H9 (cell line): ENCODE data around the gene CLIC3. TPM values are rescaled to one million over a fixed set of nuclear protein-coding genes. Genes with fewer than 3 reads are reported as not detected.

Experiments
- DNase-seq: peaks from one replicate; pipeline ENCODE4 v3.0.0-alpha.2; 2017
- H2AFZ ChIP-seq: one replicate; pipeline ENCODE4 v1.6.1; 2013; ENCODE audit warnings: mild to moderate bottlenecking, low read length, control low read depth, moderate library complexity
- H2AK5ac ChIP-seq: 2 replicates; pipeline ENCODE4 v1.6.1; 2013; ENCODE audit warnings: low read length, control low read depth, mixed read lengths; ENCODE audit not compliant: insufficient read length
- H2BK120ac ChIP-seq: one replicate; pipeline ENCODE4 v1.6.1; 2013; ENCODE audit warnings: low read depth, mild to moderate bottlenecking, low read length, control low read depth, inconsistent platforms; ENCODE audit not compliant: poor library complexity, severe bottlenecking
- H2BK12ac ChIP-seq: 2 replicates; pipeline ENCODE4 v1.6.1; 2013; ENCODE audit warnings: low read length, control low read depth, mixed read lengths, low read depth; ENCODE audit not compliant: insufficient read length
- H2BK15ac ChIP-seq: 2 replicates; pipeline ENCODE4 v1.6.1; 2013; ENCODE audit warnings: low read depth, low read length, control low read depth
- H2BK20ac ChIP-seq: one replicate; pipeline ENCODE4 v1.6.1; 2013; ENCODE audit warnings: low read depth, mild to moderate bottlenecking, low read length, control low read depth, inconsistent platforms; ENCODE audit not compliant: poor library complexity, severe bottlenecking
- H2BK5ac ChIP-seq: 2 replicates; pipeline ENCODE4 v1.6.1; 2013; ENCODE audit warnings: low read length, control low read depth, mixed read lengths; ENCODE audit not compliant: insufficient read length
- H3K14ac ChIP-seq: 2 replicates; pipeline ENCODE4 v1.6.1; 2013; ENCODE audit warnings: low read length, control low read depth; ENCODE audit not compliant: insufficient read depth
- H3K18ac ChIP-seq: 2 replicates; pipeline ENCODE4 v1.6.1; 2013; ENCODE audit warnings: low read depth, mild to moderate bottlenecking, mixed read lengths, low read length, control low read depth; ENCODE audit not compliant: insufficient read length
- H3K23ac ChIP-seq: 2 replicates; pipeline ENCODE4 v1.6.1; 2013; ENCODE audit warnings: low read length, control low read depth, mixed read lengths, low read depth; ENCODE audit not compliant: insufficient read length
- H3K23me2 ChIP-seq: 2 replicates; pipeline ENCODE4 v1.6.1; 2013; ENCODE audit warnings: low read depth, mild to moderate bottlenecking, mixed read lengths, low read length, control low read depth; ENCODE audit not compliant: insufficient read length, poor library complexity, severe bottlenecking
- H3K27ac ChIP-seq: 2 replicates; pipeline ENCODE4 v1.5.1; 2013; ENCODE audit warnings: low read length, control low read depth, mixed read lengths, low read depth; ENCODE audit not compliant: insufficient read length
- H3K27me3 ChIP-seq: 2 replicates; pipeline ENCODE4 v1.6.1; 2013; ENCODE audit warnings: low read length, control low read depth, inconsistent platforms; ENCODE audit not compliant: insufficient read depth
- H3K4ac ChIP-seq: 2 replicates; pipeline ENCODE4 v1.6.1; 2013; ENCODE audit warnings: low read depth, mild to moderate bottlenecking, control low read depth, inconsistent platforms, low read length, moderate library complexity
- H3K4me1 ChIP-seq: 2 replicates; pipeline ENCODE4 v1.6.1; 2013; ENCODE audit warnings: low read length, control low read depth, inconsistent platforms; ENCODE audit not compliant: insufficient read depth
- H3K4me2 ChIP-seq: 2 replicates; pipeline ENCODE4 v1.6.1; 2013; ENCODE audit warnings: low read length, control low read depth, mixed read lengths; ENCODE audit not compliant: insufficient read length, insufficient read depth
- H3K56ac ChIP-seq: 2 replicates; pipeline ENCODE4 v1.6.1; 2013; ENCODE audit warnings: low read depth, mild to moderate bottlenecking, mixed read lengths, low read length, control low read depth; ENCODE audit not compliant: insufficient read length
- H3K79me1 ChIP-seq: 2 replicates; pipeline ENCODE4 v1.6.1; 2013; ENCODE audit warnings: low read depth, mild to moderate bottlenecking, moderate library complexity, low read length, control low read depth, inconsistent platforms; ENCODE audit not compliant: insufficient read depth, poor library complexity, severe bottlenecking
- H3K79me2 ChIP-seq: 2 replicates; pipeline ENCODE4 v1.6.1; 2013; ENCODE audit warnings: low read length, control low read depth, inconsistent platforms; ENCODE audit not compliant: insufficient read depth
- H3K9ac ChIP-seq: 2 replicates; pipeline ENCODE4 v1.6.1; 2013; ENCODE audit warnings: low read length, control low read depth, mixed read lengths; ENCODE audit not compliant: insufficient read length; ENCODE audit errors: extremely low read depth
- H3K9me3 ChIP-seq: one replicate; pipeline ENCODE4 v1.6.1; 2013; ENCODE audit warnings: low read depth, low read length, inconsistent platforms; ENCODE audit not compliant: control insufficient read depth
- H3T11ph ChIP-seq: one replicate; pipeline ENCODE4 v1.6.1; 2013; ENCODE audit warnings: mild to moderate bottlenecking, low read length, control low read depth, inconsistent platforms
- H4K20me1 ChIP-seq: one replicate; pipeline ENCODE4 v1.6.1; 2013; ENCODE audit not compliant: control insufficient read depth, insufficient read length, insufficient read depth
- H4K5ac ChIP-seq: 2 replicates; pipeline ENCODE4 v1.6.1; 2013; ENCODE audit warnings: low read depth, mild to moderate bottlenecking, mixed read lengths, low read length, control low read depth; ENCODE audit not compliant: insufficient read length
- H4K8ac ChIP-seq: replicated peaks from 2 replicates; pipeline ENCODE4 v1.6.1; 2013; ENCODE audit warnings: low read length, control low read depth, mixed read lengths, low read depth; ENCODE audit not compliant: insufficient read length
- H4K91ac ChIP-seq: 2 replicates; pipeline ENCODE4 v1.6.1; 2013; ENCODE audit warnings: low read depth, mild to moderate bottlenecking, moderate library complexity, mixed read lengths, low read length, control low read depth; ENCODE audit not compliant: insufficient read length
- H3K27ac Mint-ChIP-seq, 3 experiments: 2 replicates in 2 of 3; 3 replicates in 1 of 3; pipeline ENCODE4 v1.8.0; 2020 to 2021; ENCODE audit warnings: mixed read lengths in 3 of 3, mild to moderate bottlenecking in 1 of 3, moderate library complexity in 1 of 3
- H3K27me3 Mint-ChIP-seq: 2 replicates; pipeline ENCODE4 v1.8.0; 2021; ENCODE audit warnings: low read depth, mild to moderate bottlenecking, moderate library complexity, mixed read lengths
- H3K36me3 Mint-ChIP-seq, 3 experiments: 2 replicates in 2 of 3; 3 replicates in 1 of 3; pipeline ENCODE4 v1.8.0; 2020 to 2021; ENCODE audit warnings: low read depth in 3 of 3, mixed read lengths in 3 of 3; ENCODE audit not compliant: insufficient read depth in 1 of 3
- H3K4me1 Mint-ChIP-seq, 2 experiments: 2 replicates each; pipeline ENCODE4 v1.8.0; 2020; ENCODE audit warnings: mixed read lengths in 2 of 2
- H3K4me3 Mint-ChIP-seq, 2 experiments: 2 replicates in 1 of 2; 3 replicates in 1 of 2; pipeline ENCODE4 v1.8.0; 2020 to 2021; ENCODE audit warnings: mild to moderate bottlenecking in 2 of 2, mixed read lengths in 2 of 2, moderate library complexity in 1 of 2
- H3K9me3 Mint-ChIP-seq, 2 experiments: 2 replicates in 1 of 2; 3 replicates in 1 of 2; pipeline ENCODE4 v1.8.0; 2020; ENCODE audit warnings: mild to moderate bottlenecking in 2 of 2, mixed read lengths in 2 of 2, moderate library complexity in 1 of 2
- CTCF ChIP-seq: fragments of 200-600 bp; sonication (generic); conservative IDR thresholded peaks from 3 replicates; pipeline ENCODE4 v1.8.0; 2021; ENCODE audit warnings: antibody characterized with exemption, mild to moderate bottlenecking
- WGBS: extraction: QIAGEN DNeasy Blood & Tissue Kit; methylation state at CpG from one replicate; pipeline ENCODE4 v1.1.7; 2013; ENCODE audit warnings: missing lambda C conversion rate, low lambda C conversion rate, mixed read lengths; ENCODE audit not compliant: insufficient read length; ENCODE audit errors: extremely low coverage; 5-methylcytosine and 5-hydroxymethylcytosine counted together
- total RNA-seq: library from RNA; stranded (reverse); gene quantifications from 2 replicates; pipeline ENCODE4 v1.2.1, GENCODE V29; 2021

CLIC3 gene
- total RNA-seq, 1 experiment from 2014 or later, result 0.31 TPM

GRCh38 chr9:137015540-137015930 is 19.2 kb upstream of the CLIC3 start:
- WGBS, result no CpG with 5 or more reads among the region's 25 CpGs
- H3K4me1 ChIP-seq, result no peaks in the 10 kb centered on the region
- no peak overlapping the region for H4K91ac ChIP-seq
- H3K4me2 ChIP-seq, result no peak overlapping the region
- H3K18ac ChIP-seq, result no peak overlapping the region
- H3K14ac ChIP-seq, result no peak overlapping the region
- no peak overlapping the region for H3K4ac ChIP-seq
- Mint-ChIP-seq H3K36me3 (peaks cover 4 to 13% (median 8%) of the 10 kb centered on the region in 3 experiments; a peak in 5 of 7 replicates), H3K4me3 (no peak overlapping the region), H3K9me3 (no peaks in the 10 kb centered on the region), H3K27me3 (no peaks in the 10 kb centered on the region; the same call in 1 of the 2 replicates), H3K4me1 (no peaks in the 10 kb centered on the region; a peak in 1 of 4 replicates), H3K27ac (no peak overlapping the region)
- no peaks in the 10 kb centered on the region for H3K23me2 ChIP-seq
- no peak overlapping the region for H2BK120ac ChIP-seq
- no peak overlapping the region for H3K27ac ChIP-seq
- no peak overlapping the region for H2BK20ac ChIP-seq
- H2BK15ac ChIP-seq, result no peak overlapping the region
- H2AK5ac ChIP-seq, result no peak overlapping the region
- no peaks in the 10 kb centered on the region for H3K79me1 ChIP-seq
- H3K9ac ChIP-seq, result no peak overlapping the region
- H2BK5ac ChIP-seq, result no peak overlapping the region
- H4K5ac ChIP-seq, result no peak overlapping the region
- H2BK12ac ChIP-seq, result no peak overlapping the region
- no peak overlapping the region for H2AFZ ChIP-seq
- no peak overlapping the region for H3T11ph ChIP-seq
- peaks cover 2% of the 10 kb centered on the region for H4K20me1 ChIP-seq
- H3K27me3 ChIP-seq, result no peaks in the 10 kb centered on the region
- no peak overlapping the region for H3K23ac ChIP-seq
- no peak for DNase-seq
- no peaks in the 10 kb centered on the region for H3K79me2 ChIP-seq
- no peak for TF ChIP-seq CTCF
- no peak overlapping the region for H4K8ac ChIP-seq
- no peak overlapping the region for H3K56ac ChIP-seq
- no peaks in the 10 kb centered on the region for H3K9me3 ChIP-seq
